ENCODE measurements around the gene ALG11. TPM values are rescaled to one million over a fixed set of nuclear protein-coding genes. Genes with fewer than 3 reads are reported as not detected.

ALG11 gene
- total and polyA plus RNA-seq, 2 donors (not counting 1 experiment from before 2014, with no cell fraction given) = 18.7 to 21.8 TPM

DNA sequence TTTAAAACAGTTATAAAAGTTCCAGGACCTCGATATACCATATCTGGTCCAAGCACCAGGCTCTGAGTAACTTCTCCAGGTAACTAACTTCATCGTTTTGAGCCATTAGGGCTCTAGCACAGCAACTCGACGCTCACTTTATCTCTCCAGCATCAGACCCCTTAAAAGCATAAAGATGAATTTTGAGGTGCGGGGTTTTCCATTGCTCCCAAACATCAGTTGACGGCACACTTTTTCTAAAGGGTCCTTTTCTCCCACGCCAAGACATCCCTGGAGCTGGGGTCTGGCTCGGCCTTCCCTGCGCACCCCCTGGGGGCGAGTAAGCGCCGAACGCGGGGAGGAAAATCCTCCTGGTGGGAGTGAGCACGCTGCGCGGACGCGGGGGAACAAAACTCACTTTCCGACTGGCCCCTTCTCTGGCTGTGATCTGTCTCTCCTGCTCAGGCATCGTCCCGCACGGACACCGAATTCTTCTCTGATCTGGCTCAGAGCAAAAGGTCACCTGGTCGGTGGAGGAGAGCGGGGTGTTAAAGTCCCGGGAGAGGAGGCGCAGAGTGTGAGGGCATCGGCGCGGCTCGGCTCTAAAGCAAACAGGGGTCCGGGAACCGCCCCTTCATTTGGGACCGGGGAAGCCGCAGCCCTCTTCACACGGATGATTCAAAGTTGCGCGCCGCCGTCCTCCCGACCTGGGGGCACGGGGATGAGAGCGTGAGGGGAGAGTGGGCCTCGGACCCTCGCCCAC is 1.1 kb upstream of the ALG11 start, which contains the start of gene ATP7B:
TSS of gene ATP7B (minus strand) at position 561 of the 742 bp plus-strand sequence. CDS start at position 448, 113 bp downstream.
- Histone ChIP-seq H3K27me3 (ENCODE audit: control insufficient read depth, insufficient read depth, low read length) (peaks cover 10% of the 10 kb centered on the region), H3K4me1 (ENCODE audit: control insufficient read depth, extremely low read depth, insufficient read depth, low read length) (peaks cover 4% of the 10 kb centered on the region), H3K79me2 (ENCODE audit: control insufficient read depth, insufficient read depth, low read length) (peaks cover 25% of the 10 kb centered on the region), H3K4me2 (ENCODE audit: extremely low read depth, insufficient read depth, low read length) (peak within 1 kb of the TSS; percentile 100), H4K20me1 (ENCODE audit: control insufficient read depth, extremely low read depth, insufficient read depth, low read length) (no peaks in the 10 kb centered on the region), H3K36me3 (ENCODE audit: control insufficient read depth, insufficient read depth, low read length) (no peaks in the 10 kb centered on the region), H3K9ac (ENCODE audit: insufficient read depth, low read length) (peak within 1 kb of the TSS; percentile 66), H3K27ac (ENCODE audit: insufficient read depth, low read length) (peak within 1 kb of the TSS; percentile 78), H2AFZ (ENCODE audit: low read length) (peak within 1 kb of the TSS; percentile 93), H3K4me3 (replicated peaks in 1 of 4; ENCODE audit: control extremely low read depth in 1 of 4, insufficient read depth in 1 of 4, low read depth in 3 of 4, low read length in 4 of 4) (peak within 1 kb of the TSS; percentile 85 to 99 (median 96)), H3K9me3 (ENCODE audit: control insufficient read depth, insufficient read depth, low read depth, low read length) (no peaks in the 10 kb centered on the region)
- TF ChIP-seq, protein P1, sequence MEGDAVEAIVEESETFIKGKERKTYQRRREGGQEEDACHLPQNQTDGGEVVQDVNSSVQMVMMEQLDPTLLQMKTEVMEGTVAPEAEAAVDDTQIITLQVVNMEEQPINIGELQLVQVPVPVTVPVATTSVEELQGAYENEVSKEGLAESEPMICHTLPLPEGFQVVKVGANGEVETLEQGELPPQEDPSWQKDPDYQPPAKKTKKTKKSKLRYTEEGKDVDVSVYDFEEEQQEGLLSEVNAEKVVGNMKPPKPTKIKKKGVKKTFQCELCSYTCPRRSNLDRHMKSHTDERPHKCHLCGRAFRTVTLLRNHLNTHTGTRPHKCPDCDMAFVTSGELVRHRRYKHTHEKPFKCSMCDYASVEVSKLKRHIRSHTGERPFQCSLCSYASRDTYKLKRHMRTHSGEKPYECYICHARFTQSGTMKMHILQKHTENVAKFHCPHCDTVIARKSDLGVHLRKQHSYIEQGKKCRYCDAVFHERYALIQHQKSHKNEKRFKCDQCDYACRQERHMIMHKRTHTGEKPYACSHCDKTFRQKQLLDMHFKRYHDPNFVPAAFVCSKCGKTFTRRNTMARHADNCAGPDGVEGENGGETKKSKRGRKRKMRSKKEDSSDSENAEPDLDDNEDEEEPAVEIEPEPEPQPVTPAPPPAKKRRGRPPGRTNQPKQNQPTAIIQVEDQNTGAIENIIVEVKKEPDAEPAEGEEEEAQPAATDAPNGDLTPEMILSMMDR (conservative IDR thresholded peaks at IDR 0.05 in 1 of 2, IDR thresholded peaks at IDR 0.05 in 1 of 2; ENCODE audit: low read depth in 1 of 2, low read length in 2 of 2) = peak in 1 of 2 donors; percentile 26
- TF ChIP-seq EZH2 (IDR thresholded peaks at IDR 0.05; ENCODE audit: low read length, missing control alignments) = peak; percentile 65
- peak in 1 of 2 donors; percentile 12 for DNase-seq (ENCODE audit: low read depth in 2 of 2)

DNA sequence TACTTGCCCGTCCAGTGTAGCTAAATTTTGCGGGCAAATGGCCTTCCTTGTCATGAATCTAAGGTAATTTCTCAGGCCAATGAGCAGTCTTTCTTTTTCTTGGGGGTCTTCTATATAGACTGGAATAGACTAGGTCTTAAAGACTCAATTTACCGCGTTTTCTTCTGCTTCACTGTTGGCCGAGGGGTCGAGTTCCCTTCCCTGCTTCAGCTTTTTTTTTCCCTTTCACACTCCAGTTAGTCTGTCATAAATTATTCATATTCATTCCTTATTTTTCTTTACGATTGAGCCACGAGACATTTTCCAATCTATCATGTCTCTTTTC is 276 bp downstream of the ALG11 start:
- Histone ChIP-seq H3K36me3 (ENCODE audit: control insufficient read depth, insufficient read depth, low read length) (no peaks in the 10 kb centered on the region), H3K27me3 (ENCODE audit: control insufficient read depth, insufficient read depth, low read length) (peaks cover 10% of the 10 kb centered on the region), H2AFZ (ENCODE audit: low read length) (peak overlapping the region; percentile 93), H3K79me2 (ENCODE audit: control insufficient read depth, insufficient read depth, low read length) (peaks cover 25% of the 10 kb centered on the region), H3K9me3 (ENCODE audit: control insufficient read depth, insufficient read depth, low read depth, low read length) (no peaks in the 10 kb centered on the region), H3K9ac (ENCODE audit: insufficient read depth, low read length) (peak overlapping the region; percentile 66), H3K4me2 (ENCODE audit: extremely low read depth, insufficient read depth, low read length) (peak overlapping the region; percentile 72), H3K27ac (ENCODE audit: insufficient read depth, low read length) (peak overlapping the region; percentile 78), H4K20me1 (ENCODE audit: control insufficient read depth, extremely low read depth, insufficient read depth, low read length) (no peaks in the 10 kb centered on the region), H3K4me1 (ENCODE audit: control insufficient read depth, extremely low read depth, insufficient read depth, low read length) (peaks cover 4% of the 10 kb centered on the region), H3K4me3 (replicated peaks in 1 of 4; ENCODE audit: control extremely low read depth in 1 of 4, insufficient read depth in 1 of 4, low read depth in 3 of 4, low read length in 4 of 4) (peak overlapping the region; percentile 85 to 99 (median 96))
- TF ChIP-seq, protein P1 (conservative IDR thresholded peaks at IDR 0.05 in 1 of 2, IDR thresholded peaks at IDR 0.05 in 1 of 2; ENCODE audit: low read depth in 1 of 2, low read length in 2 of 2) = no peak
- DNase-seq (ENCODE audit: low read depth in 2 of 2) = no peak

DNA sequence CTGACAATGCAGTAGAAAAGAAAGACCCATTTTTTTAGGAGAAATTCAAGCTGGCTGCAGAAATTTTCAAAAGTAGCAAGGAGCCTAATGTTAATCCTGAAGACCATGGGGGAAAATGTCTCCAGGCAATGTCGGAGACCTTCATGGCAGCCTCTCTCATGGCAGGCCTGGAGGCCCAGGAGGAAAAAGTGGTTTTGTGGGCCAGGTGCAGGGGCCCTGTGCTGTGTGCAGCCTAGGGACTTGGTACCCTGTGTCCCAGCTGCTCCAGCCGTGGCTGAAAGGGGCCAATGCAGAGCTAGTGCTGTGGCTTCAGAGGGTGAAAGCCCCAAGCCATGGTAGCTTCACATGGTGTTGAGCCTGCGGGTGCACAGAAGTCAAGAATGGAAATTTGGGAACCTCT is 4.1 kb downstream of the ALG11 start:
- Histone ChIP-seq H3K9me3 (ENCODE audit: control insufficient read depth, insufficient read depth, low read depth, low read length) (no peaks in the 10 kb centered on the region), H3K27ac (ENCODE audit: insufficient read depth, low read length) (no peak overlapping the region), H3K9ac (ENCODE audit: insufficient read depth, low read length) (no peak overlapping the region), H3K4me2 (ENCODE audit: extremely low read depth, insufficient read depth, low read length) (no peak overlapping the region), H3K27me3 (ENCODE audit: control insufficient read depth, insufficient read depth, low read length) (no peaks in the 10 kb centered on the region), H3K4me1 (ENCODE audit: control insufficient read depth, extremely low read depth, insufficient read depth, low read length) (no peaks in the 10 kb centered on the region), H4K20me1 (ENCODE audit: control insufficient read depth, extremely low read depth, insufficient read depth, low read length) (no peaks in the 10 kb centered on the region), H3K36me3 (ENCODE audit: control insufficient read depth, insufficient read depth, low read length) (no peaks in the 10 kb centered on the region), H2AFZ (ENCODE audit: low read length) (no peak overlapping the region), H3K79me2 (ENCODE audit: control insufficient read depth, insufficient read depth, low read length) (peaks cover 25% of the 10 kb centered on the region), H3K4me3 (replicated peaks in 1 of 4; ENCODE audit: control extremely low read depth in 1 of 4, insufficient read depth in 1 of 4, low read depth in 3 of 4, low read length in 4 of 4) (no peak overlapping the region)
- no peak for TF ChIP-seq EZH2 (IDR thresholded peaks at IDR 0.05; ENCODE audit: low read length, missing control alignments)
- TF ChIP-seq, protein P1 (conservative IDR thresholded peaks at IDR 0.05 in 1 of 2, IDR thresholded peaks at IDR 0.05 in 1 of 2; ENCODE audit: low read depth in 1 of 2, low read length in 2 of 2) = no peak
- no peak for DNase-seq (ENCODE audit: low read depth in 2 of 2)
